PC-9 (cell line): ENCODE results near the gene LMBR1.
"Not testable (repeated sequence)": the region's sequence is repeated elsewhere in the genome, so short reads cannot be mapped to it uniquely, and the experiment has no call there.

Source experiments
- EZH2 ChIP-seq: fragments of 200-600 bp; sonication (generic); IDR thresholded peaks from 2 replicates; pipeline ENCODE4 v1.8.0; 2017; ENCODE audit warnings: antibody characterized with exemption, low read depth
- TF ChIP-seq, protein P1 (sequence below): fragments of 200-600 bp; sonication (generic); conservative IDR thresholded peaks from 2 replicates; pipeline ENCODE4 v1.6.1; 2017; ENCODE audit warnings: mixed run types, antibody characterized with exemption, mild to moderate bottlenecking, moderate library complexity

DNA sequence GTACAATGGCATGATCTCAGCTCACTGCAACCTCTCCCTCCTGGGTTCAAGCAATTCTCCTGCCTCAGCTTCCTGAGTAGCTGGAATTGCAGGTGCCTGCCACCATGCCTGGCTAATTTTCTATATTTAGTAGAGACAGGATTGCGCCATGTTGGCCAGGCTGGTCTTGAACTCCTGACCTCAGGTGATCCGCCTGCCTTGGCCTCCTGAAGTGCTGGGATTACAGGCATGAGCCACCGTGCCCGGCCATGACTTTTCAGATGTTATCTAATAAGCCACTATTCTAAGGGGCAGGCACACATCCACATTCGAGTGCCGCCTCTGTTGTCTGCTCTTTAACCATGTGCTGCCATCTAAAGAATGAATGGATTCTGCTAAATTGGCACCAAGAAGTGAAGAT is 29.3 kb upstream of the LMBR1 start:
- TF ChIP-seq, protein P1, sequence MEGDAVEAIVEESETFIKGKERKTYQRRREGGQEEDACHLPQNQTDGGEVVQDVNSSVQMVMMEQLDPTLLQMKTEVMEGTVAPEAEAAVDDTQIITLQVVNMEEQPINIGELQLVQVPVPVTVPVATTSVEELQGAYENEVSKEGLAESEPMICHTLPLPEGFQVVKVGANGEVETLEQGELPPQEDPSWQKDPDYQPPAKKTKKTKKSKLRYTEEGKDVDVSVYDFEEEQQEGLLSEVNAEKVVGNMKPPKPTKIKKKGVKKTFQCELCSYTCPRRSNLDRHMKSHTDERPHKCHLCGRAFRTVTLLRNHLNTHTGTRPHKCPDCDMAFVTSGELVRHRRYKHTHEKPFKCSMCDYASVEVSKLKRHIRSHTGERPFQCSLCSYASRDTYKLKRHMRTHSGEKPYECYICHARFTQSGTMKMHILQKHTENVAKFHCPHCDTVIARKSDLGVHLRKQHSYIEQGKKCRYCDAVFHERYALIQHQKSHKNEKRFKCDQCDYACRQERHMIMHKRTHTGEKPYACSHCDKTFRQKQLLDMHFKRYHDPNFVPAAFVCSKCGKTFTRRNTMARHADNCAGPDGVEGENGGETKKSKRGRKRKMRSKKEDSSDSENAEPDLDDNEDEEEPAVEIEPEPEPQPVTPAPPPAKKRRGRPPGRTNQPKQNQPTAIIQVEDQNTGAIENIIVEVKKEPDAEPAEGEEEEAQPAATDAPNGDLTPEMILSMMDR: not testable (repeated sequence)
- TF ChIP-seq EZH2: not testable (repeated sequence)
